Measurements from ENCODE around the gene UNC5C.

UNC5C gene

GRCh38 chr4:95317085-95317793 lies 231.5 kb downstream of the UNC5C start:
- DNase-seq, result no peak

GRCh38 chr4:95314573-95314972 lies 234.2 kb downstream of the UNC5C start:
- DNase-seq, result no peak

GRCh38 chr4:95304898-95305297 lies 243.9 kb downstream of the UNC5C start:
- DNase-seq, result peak; percentile 4

GRCh38 chr4:95300304-95300703 lies 248.5 kb downstream of the UNC5C start:
- no peak for DNase-seq

GRCh38 chr4:95296052-95296451 lies 252.7 kb downstream of the UNC5C start:
- DNase-seq, result no peak

- no peak for DNase-seq
Observed at GRCh38 chr4:95295157-95295556, 253.6 kb downstream of the UNC5C start.

- no peak for DNase-seq
Observed at GRCh38 chr4:95294321-95294720, 254.5 kb downstream of the UNC5C start.

- no peak for DNase-seq
Observed at GRCh38 chr4:95293014-95293413, 255.8 kb downstream of the UNC5C start.

GRCh38 chr4:95290702-95291101 lies 258.1 kb downstream of the UNC5C start:
- DNase-seq, result no peak

- DNase-seq, result no peak
Observed at GRCh38 chr4:95289028-95289634, 259.6 kb downstream of the UNC5C start.

- no peak for DNase-seq
Observed at GRCh38 chr4:95288552-95288951, 260.2 kb downstream of the UNC5C start.

GRCh38 chr4:95285797-95286196 lies 263.0 kb downstream of the UNC5C start:
- no peak for DNase-seq

- no peak for DNase-seq
Observed at GRCh38 chr4:95284655-95285054, 264.1 kb downstream of the UNC5C start.

- no peak for DNase-seq
Observed at GRCh38 chr4:95283320-95283719, 265.5 kb downstream of the UNC5C start.

- DNase-seq, result no peak
Observed at GRCh38 chr4:95272797-95273196, 276.0 kb downstream of the UNC5C start.

- peak; percentile 44 for DNase-seq
Observed at GRCh38 chr4:95272036-95272435, 276.7 kb downstream of the UNC5C start.

GRCh38 chr4:95268819-95269565 lies 279.8 kb downstream of the UNC5C start:
- no peak for DNase-seq

- DNase-seq, result peak; percentile 64
Observed at GRCh38 chr4:95267081-95267480, 281.7 kb downstream of the UNC5C start.

- DNase-seq, result no peak
Observed at GRCh38 chr4:95265814-95266740, 282.7 kb downstream of the UNC5C start.

- DNase-seq, result no peak
Observed at GRCh38 chr4:95264843-95265242, 283.9 kb downstream of the UNC5C start.

GRCh38 chr4:95263960-95264359 lies 284.8 kb downstream of the UNC5C start:
- DNase-seq, result no peak

- no peak for DNase-seq
Observed at GRCh38 chr4:95263391-95263790, 285.4 kb downstream of the UNC5C start.

Measured in fibroblast of skin of right quadriceps (primary cell).